GM18505 (cell line): ENCODE data around the gene DYNAP.

Experiments used
- ATAC-seq: cut with Tn5 transposase; IDR thresholded peaks from one replicate; pipeline ENCODE4 v1.9.1; 2021; ENCODE audit not compliant: unreplicated experiment
- POLR2A ChIP-seq: IDR thresholded peaks from 4 replicates; pipeline ENCODE4 v1.6.1; 2011; ENCODE audit warnings: borderline replicate concordance; ENCODE audit not compliant: insufficient read depth, insufficient read length; ENCODE audit errors: extremely low read depth

DYNAP gene, protein sequence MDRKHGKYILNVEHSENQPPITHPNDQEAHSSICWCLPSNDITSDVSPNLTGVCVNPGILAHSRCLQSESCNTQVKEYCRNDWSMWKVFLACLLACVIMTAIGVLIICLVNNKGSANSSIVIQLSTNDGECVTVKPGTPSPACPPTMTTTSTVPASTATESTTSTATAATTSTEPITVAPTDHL

GRCh38 chr18:54590945-54591344 lies at the start of gene DYNAP:
Gene DYNAP, plus strand, starts transcription at chr18:54591245. Its CDS starts 38 bp downstream, at chr18:54591283.
- no peak for TF ChIP-seq POLR2A
- ATAC-seq = no peak

GRCh38 chr18:54551590-54551989 lies 39.5 kb upstream of the DYNAP start:
- ATAC-seq = no peak
- no peak for TF ChIP-seq POLR2A

- TF ChIP-seq POLR2A = no peak
- ATAC-seq = no peak
Observed at GRCh38 chr18:54555286-54555685, 35.8 kb upstream of the DYNAP start.

GRCh38 chr18:54555996-54556395 lies 35.0 kb upstream of the DYNAP start:
- no peak for ATAC-seq
- no peak for TF ChIP-seq POLR2A

DNA sequence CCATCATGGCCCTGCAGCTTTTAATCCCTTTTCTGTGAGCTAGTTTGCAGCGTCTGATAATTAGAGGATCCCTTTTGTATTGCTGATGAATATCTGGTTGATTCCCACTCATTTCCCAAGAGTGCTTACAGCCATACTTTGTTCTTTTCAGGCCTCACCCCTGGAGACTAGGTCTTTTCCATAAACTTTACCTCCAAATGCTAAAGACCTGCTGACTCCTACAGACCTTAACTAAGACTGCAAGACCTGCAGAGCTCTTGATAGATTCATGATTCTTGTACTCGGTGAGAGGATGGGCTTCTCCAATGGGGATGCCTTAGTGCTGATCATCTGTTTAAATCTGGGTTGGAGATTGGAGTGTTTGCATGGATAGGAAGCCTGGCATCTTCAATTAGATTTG lies 33.1 kb upstream of the DYNAP start:
- no peak for ATAC-seq
- TF ChIP-seq POLR2A = no peak

GRCh38 chr18:54558609-54559585 lies 32.1 kb upstream of the DYNAP start:
- no peak for ATAC-seq
- TF ChIP-seq POLR2A = no peak

DNA sequence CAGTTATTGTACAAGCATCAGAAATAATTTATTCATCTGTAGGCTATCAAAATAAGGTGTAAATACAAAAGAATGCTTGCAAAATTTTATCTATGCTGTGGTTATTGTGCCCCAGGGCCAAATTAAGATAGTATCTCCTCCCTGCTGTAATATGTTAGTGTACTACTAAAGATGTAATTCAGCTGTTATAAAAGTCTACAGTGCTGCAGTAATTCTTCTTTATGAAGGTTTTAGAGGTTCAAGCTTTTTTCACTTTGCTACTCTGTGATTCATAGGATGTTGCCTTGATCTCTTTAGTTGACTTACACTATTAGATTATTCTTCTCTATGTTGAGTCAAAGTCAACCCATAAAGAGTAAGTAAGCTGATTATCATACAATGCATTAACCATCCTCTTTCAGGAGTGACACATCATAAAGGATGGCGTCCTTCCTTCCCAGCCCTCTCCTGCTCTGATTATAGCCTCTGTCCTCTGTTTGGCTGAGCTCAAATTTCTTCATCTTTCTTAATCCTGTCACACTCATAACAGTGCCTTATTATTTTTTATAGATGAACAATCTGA lies 29.3 kb upstream of the DYNAP start:
- ATAC-seq = no peak
- no peak for TF ChIP-seq POLR2A

GRCh38 chr18:54580202-54580729 lies 10.8 kb upstream of the DYNAP start:
- no peak for ATAC-seq
- no peak for TF ChIP-seq POLR2A

DNA sequence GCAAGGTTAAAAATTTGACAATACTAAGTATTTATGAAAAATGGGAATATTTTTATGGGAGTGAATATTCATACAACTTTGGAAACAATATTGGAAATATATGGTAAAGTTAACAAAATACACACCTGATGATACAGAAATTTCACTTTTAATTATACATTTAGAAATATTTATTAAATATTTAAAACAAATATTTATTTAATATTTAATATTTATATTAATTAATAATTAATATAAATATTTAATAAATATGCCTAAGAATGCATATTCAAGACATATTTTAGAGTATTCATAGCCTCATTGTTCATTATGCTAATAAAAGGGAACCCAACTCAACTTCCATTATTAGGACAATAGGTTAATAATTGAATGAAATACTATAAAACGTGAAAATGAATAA lies 7.0 kb upstream of the DYNAP start:
- TF ChIP-seq POLR2A = no peak

GRCh38 chr18:54585743-54586142 lies 5.3 kb upstream of the DYNAP start:
- TF ChIP-seq POLR2A = no peak
- no peak for ATAC-seq

More for the DNA sequence above, 7.0 kb upstream of the DYNAP start:
- no peak for ATAC-seq

DNA sequence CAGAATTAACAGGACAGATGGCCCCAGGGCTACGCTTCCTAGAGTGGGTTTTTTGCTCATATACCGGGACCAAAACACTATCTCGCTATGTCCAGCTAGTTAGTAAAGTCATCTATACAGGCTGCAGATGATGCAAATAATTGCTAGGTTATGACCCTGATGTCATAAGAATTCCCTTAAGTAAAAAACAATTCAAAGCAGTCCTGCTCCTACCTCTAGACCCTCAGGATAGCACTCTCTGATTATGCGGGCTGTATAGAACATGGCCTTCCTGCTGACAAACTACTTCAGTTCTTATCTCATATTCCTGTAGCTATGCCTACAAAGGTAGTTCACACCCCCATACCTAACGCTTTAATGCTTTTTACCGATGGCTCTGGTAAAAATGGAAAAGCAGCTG lies 13.2 kb downstream of the DYNAP start:
- no peak for ATAC-seq
- TF ChIP-seq POLR2A = no peak

DNA sequence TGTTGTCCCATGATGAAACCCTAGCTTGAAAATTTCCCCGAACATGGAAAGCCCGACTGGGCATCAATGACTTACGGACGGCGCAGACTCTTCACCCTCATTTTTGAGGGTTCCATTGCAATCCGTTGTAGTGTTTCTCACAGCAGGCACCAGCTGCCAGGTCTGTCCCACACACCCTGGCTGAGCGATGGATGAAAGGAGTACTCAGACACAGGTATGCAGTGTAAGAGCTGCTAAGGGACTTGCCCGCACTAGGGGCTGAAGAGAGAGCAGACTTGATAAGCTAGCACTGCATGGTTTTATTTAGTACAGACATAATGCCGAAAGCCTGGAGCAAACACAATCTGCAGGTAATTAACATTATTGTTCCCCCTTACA lies 15.8 kb downstream of the DYNAP start:
- no peak for ATAC-seq
- TF ChIP-seq POLR2A = no peak

DNA sequence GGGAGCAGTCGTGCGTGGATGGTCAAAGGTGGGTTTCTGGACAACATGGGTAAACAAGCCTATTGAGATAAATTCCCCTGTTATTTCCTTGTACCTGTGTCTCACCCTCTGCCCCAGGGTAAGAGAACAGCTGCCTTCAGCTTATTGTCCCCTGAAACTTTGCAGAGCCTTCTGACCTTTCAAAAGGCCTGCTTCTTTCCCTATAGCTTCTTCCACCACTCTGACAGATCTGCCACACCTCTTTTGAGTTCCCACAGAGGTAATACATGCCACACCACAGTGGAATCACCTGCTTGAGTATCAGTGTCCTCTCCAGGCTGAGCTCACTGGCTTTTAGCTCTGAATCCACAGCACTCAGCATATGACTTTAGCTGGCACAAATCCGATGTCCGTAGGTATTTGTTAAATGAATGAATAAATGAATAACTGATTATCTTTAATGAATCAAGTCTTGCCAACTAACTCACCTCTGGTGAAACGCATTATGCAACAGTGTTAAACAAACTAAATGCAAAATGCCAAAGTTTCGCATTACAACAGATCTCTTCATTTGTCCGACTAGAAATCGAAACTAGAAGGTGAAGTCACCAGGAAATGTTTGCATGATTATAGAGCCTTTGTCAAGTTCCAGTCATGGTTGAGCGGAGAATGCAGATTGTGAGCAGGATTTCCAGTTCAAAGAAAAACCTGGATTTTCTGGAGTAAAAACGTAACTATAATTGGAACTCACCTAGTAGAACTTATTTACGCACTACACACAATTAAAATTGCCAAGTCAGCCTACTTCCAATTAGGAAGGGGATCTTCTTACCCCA lies 16.4 kb downstream of the DYNAP start:
- TF ChIP-seq POLR2A = no peak
- ATAC-seq = no peak
